ENCODE measurements around the gene WWC2.

DNA sequence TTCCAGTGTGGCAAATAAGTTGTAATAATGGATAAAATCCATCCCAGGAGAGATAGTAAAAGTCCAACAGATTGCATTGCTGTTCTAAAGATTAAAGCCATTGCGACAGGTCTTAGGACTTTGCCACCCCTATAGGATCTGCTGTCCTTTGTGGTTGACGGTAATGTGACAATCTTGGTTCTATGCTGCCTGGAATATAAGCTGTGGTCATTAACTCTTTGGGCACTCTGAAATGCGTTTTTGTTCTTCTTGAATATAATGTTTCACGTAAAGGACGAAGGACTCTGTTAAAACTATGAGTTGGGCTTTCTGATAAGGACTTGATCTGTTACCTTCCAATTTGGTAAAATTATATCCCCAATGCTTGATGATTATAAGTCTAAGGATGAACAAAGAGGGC, 223.3 kb downstream of the WWC2 start, which contains the start of gene CLDN24:
- no peak for TF ChIP-seq POLR2A (IDR thresholded peaks at IDR 0.05; ENCODE audit: low read length)
- no peak for TF ChIP-seq GATA1 (IDR thresholded peaks at IDR 0.05; ENCODE audit: low read depth, low read length)

Data from erythroblast (primary cell).